Right lobe of liver (tissue), 4 donors: ENCODE results near the gene PDE6B.

ENCODE experiments used
- POLR2A ChIP-seq: fragments of 450-650 bp; IDR thresholded peaks from one replicate; pipeline ENCODE4 v1.6.1; 2017; ENCODE audit warnings: antibody characterized with exemption, mild to moderate bottlenecking
- TF ChIP-seq, protein P1 (sequence below), 4 donors: fragments of 200-600 bp in 3 of 4; fragments of 450-650 bp in 1 of 4; IDR thresholded peaks; one replicate each; pipeline versions ENCODE4 v1.5.1 to v1.8.0; 2016 to 2022; ENCODE audit warnings: antibody characterized with exemption in 4 of 4, mild to moderate bottlenecking in 2 of 4
- donor health status: DM: no; HTN: no; CAD: no.
- donor health status: DM: no; HTN: no; CAD: no.
- donor health status: DM: no; HTN: yes; CAD: no.

DNA sequence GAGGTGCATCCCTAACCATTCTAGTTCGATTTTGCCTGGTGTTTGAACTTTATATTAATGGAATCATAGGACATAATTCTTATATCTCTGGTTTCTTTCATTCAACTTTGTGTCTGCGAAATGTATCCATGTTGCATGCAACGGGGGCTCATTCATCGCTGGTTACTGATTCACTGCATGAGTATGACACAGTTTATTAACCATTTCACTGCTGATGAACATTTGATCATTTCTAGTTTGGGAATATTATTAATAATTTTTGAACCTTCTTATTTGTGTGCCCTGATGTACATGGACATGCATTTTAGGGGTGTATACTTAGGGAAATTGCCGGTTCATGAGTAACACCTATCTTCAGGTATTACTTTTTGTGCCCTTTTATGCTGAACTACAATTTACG, 44.2 kb upstream of the PDE6B start:
- TF ChIP-seq, protein P1, sequence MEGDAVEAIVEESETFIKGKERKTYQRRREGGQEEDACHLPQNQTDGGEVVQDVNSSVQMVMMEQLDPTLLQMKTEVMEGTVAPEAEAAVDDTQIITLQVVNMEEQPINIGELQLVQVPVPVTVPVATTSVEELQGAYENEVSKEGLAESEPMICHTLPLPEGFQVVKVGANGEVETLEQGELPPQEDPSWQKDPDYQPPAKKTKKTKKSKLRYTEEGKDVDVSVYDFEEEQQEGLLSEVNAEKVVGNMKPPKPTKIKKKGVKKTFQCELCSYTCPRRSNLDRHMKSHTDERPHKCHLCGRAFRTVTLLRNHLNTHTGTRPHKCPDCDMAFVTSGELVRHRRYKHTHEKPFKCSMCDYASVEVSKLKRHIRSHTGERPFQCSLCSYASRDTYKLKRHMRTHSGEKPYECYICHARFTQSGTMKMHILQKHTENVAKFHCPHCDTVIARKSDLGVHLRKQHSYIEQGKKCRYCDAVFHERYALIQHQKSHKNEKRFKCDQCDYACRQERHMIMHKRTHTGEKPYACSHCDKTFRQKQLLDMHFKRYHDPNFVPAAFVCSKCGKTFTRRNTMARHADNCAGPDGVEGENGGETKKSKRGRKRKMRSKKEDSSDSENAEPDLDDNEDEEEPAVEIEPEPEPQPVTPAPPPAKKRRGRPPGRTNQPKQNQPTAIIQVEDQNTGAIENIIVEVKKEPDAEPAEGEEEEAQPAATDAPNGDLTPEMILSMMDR (IDR thresholded peaks at IDR 0.05) = no peak
- no peak for TF ChIP-seq POLR2A
